Heart right ventricle (tissue), 16 donors: ENCODE results near the gene SLC22A8. TPM values are rescaled to one million over a fixed set of nuclear protein-coding genes. Genes with fewer than 3 reads are reported as not detected.

ENCODE experiments used
- ATAC-seq, 8 donors: fragments of 200-7000 bp; cut with Tn5 transposase; one replicate each; pipeline ENCODE4 v1.9.1; 2020; ENCODE audit warnings: mild to moderate bottlenecking in 8 of 8, moderate library complexity in 8 of 8, moderate number of reproducible peaks in 1 of 8
- DNase-seq, 2 donors: peaks; one replicate each; pipeline ENCODE4 v3.0.0-alpha.2; 2020
- H3K27ac ChIP-seq, 10 donors: fragments of 200-600 bp; sonication (generic) in 2 of 10; one replicate each; pipeline versions ENCODE4 v1.5.0 to v1.8.0; 2020 to 2022; ENCODE audit warnings: mild to moderate bottlenecking in 3 of 10
- H3K27me3 ChIP-seq, 7 donors: fragments of 200-600 bp; one replicate each; pipeline ENCODE4 v1.8.0; 2021 to 2022; ENCODE audit warnings: mild to moderate bottlenecking in 2 of 7
- H3K36me3 ChIP-seq, 9 donors: fragments of 200-600 bp; sonication (generic) in 1 of 9; one replicate each; pipeline versions ENCODE4 v1.5.0 to v1.8.0; 2020 to 2022; ENCODE audit warnings: mild to moderate bottlenecking in 2 of 9
- H3K4me1 ChIP-seq, 9 donors: fragments of 200-600 bp; sonication (generic) in 1 of 9; one replicate each; pipeline versions ENCODE4 v1.5.0 to v1.8.0; 2020 to 2022; ENCODE audit warnings: mild to moderate bottlenecking in 4 of 9
- H3K4me3 ChIP-seq, 10 donors: fragments of 200-600 bp; sonication (generic) in 2 of 10; one replicate each; pipeline versions ENCODE4 v1.5.0 to v1.8.0; 2020 to 2022; ENCODE audit warnings: mild to moderate bottlenecking in 7 of 10, moderate library complexity in 2 of 10
- H3K9me3 ChIP-seq, 11 donors: fragments of 200-600 bp in 10 of 11; sonication (generic) in 2 of 11; one replicate each; pipeline versions ENCODE4 v1.5.0 to v1.8.0; 2013 to 2022; ENCODE audit warnings: mild to moderate bottlenecking in 2 of 11, control low read depth in 1 of 11, moderate library complexity in 1 of 11
- WGBS, 2 donors: extraction: QIAGEN DNeasy Blood & Tissue Kit; methylation state at CpG; one replicate each; pipeline ENCODE4 v1.1.7; 2013; ENCODE audit warnings: inconsistent platforms in 1 of 2; 5-methylcytosine and 5-hydroxymethylcytosine counted together
- intact Hi-C, 10 donors: fragments of 100-400 bp; cut with DNase I; formaldehyde crosslinking; loops; one replicate each; pipeline versions ENCODE4 v1.11.1 to v1.14.2; 2022
- polyA plus RNA-seq, 2 donors: library from polyadenylated mRNA; stranded (reverse); fragments of 200-250 nt; gene quantifications; one replicate each; pipeline ENCODE4 v1.2.3, GENCODE V29; 2013
- total RNA-seq, 10 donors: library from RNA; stranded (reverse); fragmentation: NEBNext Ultra II Directional in 3 of 10; extraction: Animal tissue kit (Norgen Biotek cat#: 25700) in 3 of 10; gene quantifications; one replicate each; pipeline versions ENCODE4 v1.2.1 to v1.2.4, GENCODE V29; 2021 to 2023
- TF ChIP-seq, protein P1 (sequence below), 9 donors: fragments of 200-600 bp; sonication (generic) in 2 of 9; IDR thresholded peaks; one replicate each; pipeline versions ENCODE4 v1.5.0 to v1.8.0; 2021 to 2022; ENCODE audit warnings: antibody characterized with exemption in 9 of 9, mild to moderate bottlenecking in 5 of 9, moderate library complexity in 1 of 9
- donor health status: Arrhythmogenic right ventricular cardiomyopathy.
- donor health status: ischemic (EF 13 %, LVEDD 7.1; RV severe dilation, severe dysfunction).
- donor health status: healthy with polysubstance abuse.
- donor health status: DM: no; HTN: yes; CAD: no.
- donor health status: DM: no; HTN: no; CAD: no.
- donor health status: ischemic (EF 25% LVEDD 6.9; RV normal size, moderate dysfunction).
- donor health status: ischemic (EF 25% LVEDD 5.7; RV mildly dilated, moderate dysfunction).
- donor health status: healthy.
- donor health status: DM: yes; HTN: yes; CAD: no.
- donor health status: Ischemic cardiomyopathy.
- donor health status: ischemic (EF 35%, LVEDD 5.7; RV mildly dilated, moderate dysfunction).
- donor health status: nonischemic (EF 11% LVEDD 7.7; RV severe dilation, severe dysfunction).
- donor health status: DM: yes; HTN: yes; CAD: no.
- donor health status: PGD.
- donor health status: ischemic (EF 29% LVEDD 5.4; RV normal size, mild dysfunction).
- donor health status: nonischemic (EF 23%, LVEDD 6.1; RV moderate dilation, normal function).

The SLC22A8 gene
- total and polyA plus RNA-seq, 12 donors, result not detected

DNA sequence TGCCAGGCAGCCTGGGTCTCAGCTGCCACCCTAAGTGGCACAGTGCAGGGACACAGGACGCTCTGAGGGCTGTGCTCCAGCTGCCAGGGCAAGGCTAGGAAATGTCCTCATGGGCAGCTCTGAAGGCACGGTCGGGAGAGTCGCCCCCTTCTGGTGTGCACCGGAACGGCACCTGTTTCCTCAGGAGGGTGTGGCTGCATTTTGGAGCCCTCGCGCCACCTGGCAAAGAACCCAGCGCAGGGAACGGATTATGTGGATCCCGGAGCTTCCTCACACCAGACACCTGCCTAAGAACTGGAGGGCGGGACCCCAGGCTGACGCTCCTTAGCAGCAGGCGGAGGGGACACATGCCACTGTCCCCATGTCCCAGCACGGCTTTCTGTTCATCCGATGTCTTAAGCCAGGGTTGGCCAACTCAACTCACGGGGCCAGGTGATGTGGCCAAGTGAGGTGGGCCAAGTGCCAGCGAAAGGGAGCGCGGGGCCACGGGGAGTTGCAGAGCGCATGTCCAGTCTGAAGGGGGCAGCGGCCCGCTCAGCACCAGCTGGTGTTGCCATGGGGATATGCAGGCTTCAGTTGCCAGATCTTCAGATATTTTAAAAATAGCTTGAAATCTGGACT lies 5.1 kb upstream of the SLC22A8 start:
- Histone ChIP-seq H3K27ac (no peak overlapping the region), H3K4me1 (peaks cover 0 to 23% (median 7%) of the 10 kb centered on the region in 9 donors), H3K36me3 (no peaks in the 10 kb centered on the region), H3K9me3 (no peaks in the 10 kb centered on the region), H3K4me3 (no peak overlapping the region), H3K27me3 (peaks cover 0 to 22% (median 4%) of the 10 kb centered on the region in 7 donors)
- TF ChIP-seq, protein P1, sequence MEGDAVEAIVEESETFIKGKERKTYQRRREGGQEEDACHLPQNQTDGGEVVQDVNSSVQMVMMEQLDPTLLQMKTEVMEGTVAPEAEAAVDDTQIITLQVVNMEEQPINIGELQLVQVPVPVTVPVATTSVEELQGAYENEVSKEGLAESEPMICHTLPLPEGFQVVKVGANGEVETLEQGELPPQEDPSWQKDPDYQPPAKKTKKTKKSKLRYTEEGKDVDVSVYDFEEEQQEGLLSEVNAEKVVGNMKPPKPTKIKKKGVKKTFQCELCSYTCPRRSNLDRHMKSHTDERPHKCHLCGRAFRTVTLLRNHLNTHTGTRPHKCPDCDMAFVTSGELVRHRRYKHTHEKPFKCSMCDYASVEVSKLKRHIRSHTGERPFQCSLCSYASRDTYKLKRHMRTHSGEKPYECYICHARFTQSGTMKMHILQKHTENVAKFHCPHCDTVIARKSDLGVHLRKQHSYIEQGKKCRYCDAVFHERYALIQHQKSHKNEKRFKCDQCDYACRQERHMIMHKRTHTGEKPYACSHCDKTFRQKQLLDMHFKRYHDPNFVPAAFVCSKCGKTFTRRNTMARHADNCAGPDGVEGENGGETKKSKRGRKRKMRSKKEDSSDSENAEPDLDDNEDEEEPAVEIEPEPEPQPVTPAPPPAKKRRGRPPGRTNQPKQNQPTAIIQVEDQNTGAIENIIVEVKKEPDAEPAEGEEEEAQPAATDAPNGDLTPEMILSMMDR (IDR thresholded peaks at IDR 0.05), result peak in 5 of 9 donors; percentile 25 to 45 (median 31)
- intact Hi-C loops, result no loop called here
- 48 to 50% methylated on average over 24 of the region's 24 CpGs for WGBS, 2 donors
- ATAC-seq (no peak), DNase-seq (no peak)

- WGBS, 2 donors, result 71 to 74% methylated on average over 5 of the region's 5 CpGs
- Histone ChIP-seq H3K4me3 (no peak overlapping the region), H3K4me1 (peaks cover 0 to 24% (median 7%) of the 10 kb centered on the region in 9 donors), H3K9me3 (no peaks in the 10 kb centered on the region), H3K27ac (no peak overlapping the region), H3K36me3 (no peaks in the 10 kb centered on the region), H3K27me3 (peaks cover 0 to 31% (median 4%) of the 10 kb centered on the region in 7 donors)
- intact Hi-C loops, result no loop called here
- TF ChIP-seq, protein P1 (IDR thresholded peaks at IDR 0.05), result no peak
- no peak for ATAC-seq
- DNase-seq, result no peak
Observed at GRCh38 chr11:63019506-63019905, 3.9 kb upstream of the SLC22A8 start.

DNA sequence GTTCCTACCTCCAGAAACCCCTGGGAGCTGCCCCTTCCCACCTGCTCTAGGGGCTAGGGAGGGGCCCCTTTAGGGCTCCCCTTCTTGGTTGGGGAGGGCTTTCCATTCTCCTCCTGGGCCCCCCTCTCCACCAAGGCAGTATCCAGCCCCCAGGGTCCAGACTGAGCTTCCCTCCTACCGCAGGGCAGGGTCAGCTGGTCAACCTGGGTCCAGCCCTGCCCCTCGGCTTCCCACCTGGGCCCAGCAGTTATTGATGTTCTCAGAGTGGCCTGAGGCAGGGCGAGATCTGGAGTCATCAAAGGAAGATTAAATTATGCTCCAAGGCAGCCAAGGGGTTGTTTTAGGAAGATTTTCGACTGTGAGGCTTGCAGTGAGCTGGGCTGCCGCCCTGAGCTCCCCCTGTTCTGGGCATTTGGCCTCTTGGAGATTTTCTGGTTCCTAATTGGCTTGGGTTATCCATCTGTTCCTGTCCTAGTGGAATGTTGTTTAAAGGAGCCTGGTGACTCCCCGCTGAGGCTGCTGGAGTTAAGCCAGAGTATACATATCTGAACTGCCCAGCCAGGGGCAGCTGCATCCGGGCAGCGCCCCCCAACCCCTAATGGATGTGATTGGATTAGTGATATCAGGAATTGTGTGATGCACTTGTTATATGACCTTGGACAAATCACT lies 1.8 kb upstream of the SLC22A8 start:
- intact Hi-C loops, result no loop called here
- DNase-seq, result no peak
- Histone ChIP-seq H3K9me3 (no peaks in the 10 kb centered on the region), H3K27ac (no peak overlapping the region), H3K4me3 (no peak overlapping the region), H3K4me1 (peaks cover 0 to 16% (median 0%) of the 10 kb centered on the region in 9 donors), H3K36me3 (no peaks in the 10 kb centered on the region), H3K27me3 (peaks cover 0 to 36% (median 4%) of the 10 kb centered on the region in 7 donors)
- ATAC-seq, result no peak
- 42% methylated on average over 8 of the region's 8 CpGs for WGBS, 2 donors
- TF ChIP-seq, protein P1 (IDR thresholded peaks at IDR 0.05), result no peak

DNA sequence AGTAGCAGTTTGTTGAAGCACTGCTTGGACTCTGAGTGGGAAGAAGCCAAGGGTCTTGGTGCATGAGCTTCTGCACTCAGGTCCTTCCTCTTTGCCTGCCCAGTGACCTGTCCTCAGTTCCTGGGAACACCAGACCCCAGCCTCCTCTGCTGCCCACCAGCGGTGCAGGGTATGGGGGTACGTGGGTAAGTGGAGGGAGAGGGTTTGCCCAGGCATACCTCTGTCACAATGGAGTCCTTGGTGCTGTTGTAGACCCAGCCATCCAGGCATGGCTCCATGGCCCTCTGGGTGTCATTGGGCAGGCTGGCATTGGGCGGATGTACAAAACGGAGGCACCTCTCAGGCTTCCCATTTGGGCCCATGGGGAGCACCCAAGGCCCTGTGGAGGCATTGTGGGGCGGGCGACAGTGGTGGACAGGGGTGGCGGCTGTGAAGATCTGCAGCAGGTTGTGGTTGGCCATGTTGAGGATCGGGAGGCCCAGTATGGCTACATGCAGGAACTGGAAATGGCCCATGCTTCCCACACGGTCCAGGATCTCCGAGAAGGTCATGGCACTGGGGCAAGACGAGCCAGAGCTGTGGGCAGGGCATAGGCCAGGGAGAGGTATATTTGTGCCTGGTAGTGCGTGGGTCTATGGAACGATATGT lies 1.1 kb downstream of the SLC22A8 start:
- peaks cover 0 to 16% (median 0%) of the 10 kb centered on the region in 9 donors for H3K4me1 ChIP-seq
- H3K36me3 ChIP-seq, result no peaks in the 10 kb centered on the region
- no peak for DNase-seq
- no peak overlapping the region for H3K27ac ChIP-seq
- 90 to 94% methylated on average over 13 of the region's 13 CpGs for WGBS, 2 donors
- no peak overlapping the region for H3K4me3 ChIP-seq
- peaks cover 0 to 30% (median 4%) of the 10 kb centered on the region in 7 donors for H3K27me3 ChIP-seq
- no peaks in the 10 kb centered on the region for H3K9me3 ChIP-seq
- intact Hi-C loops, result no loop called here
- TF ChIP-seq, protein P1 (IDR thresholded peaks at IDR 0.05), result no peak
- no peak for ATAC-seq
